ENCODE measurements around the gene PRKN. TPM values are rescaled to one million over a fixed set of nuclear protein-coding genes. Genes with fewer than 3 reads are reported as not detected.

The PRKN gene
- polyA plus RNA-seq, 1 donor: 4.6 TPM

DNA sequence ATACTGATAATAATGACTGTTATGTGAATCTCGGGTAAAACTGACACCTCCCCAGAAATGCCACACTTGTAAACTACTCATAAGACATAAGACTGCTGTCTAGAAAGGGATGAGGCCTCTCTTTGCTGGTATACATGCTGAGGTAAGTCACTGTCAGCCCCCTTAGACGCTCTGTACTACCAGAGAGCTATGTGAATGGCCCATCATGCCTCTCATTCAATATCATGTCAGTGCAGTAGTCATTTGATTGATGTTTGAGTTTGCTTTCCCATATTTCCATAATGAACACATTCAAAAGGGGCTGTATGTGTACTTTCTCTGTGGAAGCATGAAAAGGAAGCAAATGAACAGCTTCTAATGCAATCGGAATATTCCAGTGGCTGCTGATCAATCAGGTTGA, 1334.3 kb downstream of the PRKN start:
- DNase-seq (ENCODE audit: low read depth): no peak

DNA sequence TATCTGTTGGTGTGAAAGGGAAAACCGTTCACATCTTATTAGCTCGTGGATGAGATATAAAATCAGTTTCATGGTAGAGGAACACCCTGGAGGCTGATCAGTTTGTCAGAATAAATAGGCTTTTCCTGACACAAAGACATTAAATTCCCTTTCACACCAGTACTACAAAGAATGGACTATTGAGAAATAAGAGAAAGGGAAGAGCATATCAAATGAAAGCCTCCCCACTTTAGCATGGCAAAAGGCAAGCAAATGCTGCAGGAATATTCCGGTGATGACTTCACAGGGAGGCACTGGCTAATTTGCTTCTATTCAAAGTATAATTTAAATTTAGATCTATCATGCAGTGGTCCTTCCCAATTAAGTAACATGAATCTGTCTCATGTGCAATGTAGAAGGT, 1337.8 kb downstream of the PRKN start:
- no peak for DNase-seq (ENCODE audit: low read depth)

DNA sequence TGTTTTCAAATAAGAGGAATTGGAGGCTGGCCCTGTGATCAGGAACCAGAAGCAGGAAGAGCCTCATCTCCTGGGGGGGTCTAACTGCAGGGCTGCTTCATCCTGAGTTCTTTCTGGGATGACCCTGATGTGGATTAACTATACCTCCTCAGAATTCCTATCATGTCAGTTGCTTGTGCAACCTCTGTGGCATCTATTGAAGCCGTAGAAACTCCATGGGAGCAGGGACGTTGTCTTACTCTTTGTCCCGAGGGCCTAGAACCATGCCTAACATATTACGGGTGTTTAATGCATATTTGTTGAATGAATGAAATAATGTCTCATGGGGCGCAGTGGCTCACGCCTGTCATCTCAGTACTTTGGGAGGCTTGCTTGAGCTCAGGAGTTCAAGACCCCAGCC, 1343.6 kb downstream of the PRKN start:
- DNase-seq (ENCODE audit: low read depth): no peak

DNA sequence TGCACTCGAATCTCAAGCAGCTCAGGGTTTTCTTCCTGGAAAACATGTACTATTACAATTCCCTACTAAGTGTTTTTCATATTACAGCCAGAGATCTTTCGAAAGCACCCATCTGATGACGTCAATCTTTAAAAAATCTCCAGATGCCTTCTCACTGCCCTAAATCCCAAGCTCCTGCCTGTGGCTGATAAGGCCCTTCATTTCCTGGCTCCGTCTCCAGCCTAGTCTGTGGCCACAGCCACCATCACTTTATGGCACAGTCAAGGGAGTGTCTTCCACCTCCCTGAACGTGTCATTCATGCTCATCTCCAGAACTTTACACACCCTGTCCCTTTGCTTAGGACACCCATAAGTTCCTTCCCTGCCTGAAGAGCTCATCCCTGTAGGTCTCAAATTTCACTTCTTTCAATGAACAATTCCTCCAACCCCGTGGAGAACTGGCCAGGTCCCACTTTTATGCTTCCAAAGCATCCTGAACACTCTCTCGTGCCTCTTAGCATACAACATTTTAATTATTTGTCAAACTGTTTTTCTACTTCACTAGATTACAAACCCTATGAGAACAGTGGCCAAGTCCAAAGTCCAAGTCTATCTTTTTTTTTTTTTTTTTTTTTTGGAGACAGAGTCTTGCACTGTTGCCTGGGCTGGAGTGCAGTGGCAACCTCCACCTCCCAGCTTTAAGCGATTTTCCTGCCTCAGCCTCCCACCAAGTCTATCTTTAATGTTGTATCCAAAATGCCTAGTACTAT, 1347.6 kb downstream of the PRKN start:
- DNase-seq (ENCODE audit: low read depth): no peak

DNA sequence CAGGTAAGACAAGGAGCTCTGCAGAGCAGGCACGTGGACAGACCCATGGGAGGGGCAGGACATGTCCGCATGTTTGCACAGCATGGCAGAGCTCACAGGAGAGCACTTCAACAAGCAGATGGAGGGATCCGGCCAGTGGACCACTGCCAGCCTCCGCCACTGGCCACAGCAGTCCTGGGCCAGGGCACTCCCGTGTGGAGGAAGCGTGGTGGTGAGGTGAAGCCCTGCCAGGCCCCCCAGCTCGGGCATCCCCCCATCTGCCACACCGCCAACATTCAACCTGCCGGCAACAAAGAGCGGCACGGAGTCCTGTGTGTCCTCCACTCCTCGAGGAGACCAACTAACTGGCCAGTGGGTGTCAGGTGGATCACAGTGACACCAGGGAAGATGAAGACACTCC, 1349.5 kb downstream of the PRKN start:
- no peak for DNase-seq (ENCODE audit: low read depth)

DNA sequence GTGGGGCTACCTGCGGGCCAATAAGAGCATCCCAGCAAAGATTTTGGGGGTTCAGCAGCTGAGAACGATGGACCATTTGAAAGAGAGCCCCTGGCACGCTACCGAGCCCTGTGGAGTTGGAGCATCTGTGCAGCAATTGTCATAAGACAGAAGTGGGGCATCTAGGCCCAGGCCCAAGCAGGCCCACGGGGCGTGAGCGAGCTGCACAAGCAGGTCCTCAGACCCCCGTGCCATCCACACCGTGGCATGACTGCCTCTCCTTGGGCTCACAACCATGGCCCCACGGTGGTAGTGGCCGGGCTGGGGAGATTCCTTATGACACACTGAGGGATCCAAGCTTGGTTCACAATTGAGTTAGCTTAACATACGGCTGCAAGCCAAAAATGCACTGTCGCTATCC, 1350.5 kb downstream of the PRKN start:
- DNase-seq (ENCODE audit: low read depth): no peak

DNA sequence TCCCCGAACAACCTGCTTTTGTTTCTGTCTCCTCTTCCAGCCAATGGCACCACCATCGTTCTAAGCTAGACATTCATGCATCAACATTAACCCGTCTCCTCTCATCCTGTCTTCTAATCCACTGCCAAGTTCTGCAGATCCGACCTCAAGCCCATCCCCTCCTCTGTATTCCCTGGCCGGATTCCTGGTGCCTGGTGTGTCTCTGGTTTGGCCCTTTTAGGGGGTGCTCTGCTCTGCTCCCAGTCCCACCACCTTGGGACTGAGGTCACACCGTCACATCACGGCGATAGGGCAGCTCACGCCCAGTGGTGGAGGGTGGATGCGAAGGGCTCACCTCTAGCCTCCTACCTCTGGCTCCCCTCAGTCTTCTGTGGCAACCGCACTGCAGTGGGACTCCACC, 1351.2 kb downstream of the PRKN start:
- DNase-seq (ENCODE audit: low read depth): no peak

DNA sequence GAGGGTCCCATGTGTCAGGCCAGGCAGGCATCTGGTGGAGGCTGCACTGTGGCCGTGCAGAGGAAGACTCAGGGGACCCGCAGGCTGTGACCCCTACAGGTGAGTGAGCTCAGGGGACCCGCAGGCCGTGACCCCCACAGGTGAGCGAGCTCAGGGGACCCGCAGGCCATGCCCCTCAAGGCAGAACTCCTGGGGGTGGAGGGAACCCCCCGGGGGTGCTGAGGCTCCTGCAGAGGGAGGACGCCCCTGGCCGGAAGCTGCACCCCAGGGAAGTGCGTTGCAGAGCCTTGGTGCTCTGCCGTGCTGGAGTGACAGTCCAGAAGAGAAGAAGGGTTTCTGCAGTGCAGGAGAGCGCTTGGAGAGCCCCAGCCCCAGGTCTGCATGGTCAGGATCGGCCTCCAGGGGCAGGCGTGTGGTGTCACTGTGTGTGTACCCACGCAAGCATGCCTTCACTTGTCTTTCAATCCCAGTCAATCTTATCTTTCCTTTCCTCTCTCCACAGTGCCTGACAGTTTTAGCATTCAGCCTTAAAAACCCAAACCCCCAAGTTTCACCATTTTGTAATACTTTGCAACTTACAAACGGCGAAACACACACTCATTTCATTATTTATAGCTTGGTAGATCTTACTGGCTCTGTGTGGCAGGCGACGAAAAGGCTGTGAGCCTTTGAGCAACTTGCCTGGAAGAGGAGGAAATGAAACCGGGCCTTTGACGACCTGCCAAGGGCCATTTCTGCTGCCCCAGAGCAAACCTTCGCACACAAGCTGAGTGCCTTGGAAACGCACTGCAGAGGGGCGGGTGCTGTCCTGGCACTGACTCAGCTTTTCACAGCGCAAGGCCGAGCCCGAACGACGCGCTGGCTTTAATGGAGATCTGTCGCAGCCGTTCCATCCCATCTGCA, 1352.3 kb downstream of the PRKN start:
- peak; percentile 31 for DNase-seq (ENCODE audit: low read depth)

DNA sequence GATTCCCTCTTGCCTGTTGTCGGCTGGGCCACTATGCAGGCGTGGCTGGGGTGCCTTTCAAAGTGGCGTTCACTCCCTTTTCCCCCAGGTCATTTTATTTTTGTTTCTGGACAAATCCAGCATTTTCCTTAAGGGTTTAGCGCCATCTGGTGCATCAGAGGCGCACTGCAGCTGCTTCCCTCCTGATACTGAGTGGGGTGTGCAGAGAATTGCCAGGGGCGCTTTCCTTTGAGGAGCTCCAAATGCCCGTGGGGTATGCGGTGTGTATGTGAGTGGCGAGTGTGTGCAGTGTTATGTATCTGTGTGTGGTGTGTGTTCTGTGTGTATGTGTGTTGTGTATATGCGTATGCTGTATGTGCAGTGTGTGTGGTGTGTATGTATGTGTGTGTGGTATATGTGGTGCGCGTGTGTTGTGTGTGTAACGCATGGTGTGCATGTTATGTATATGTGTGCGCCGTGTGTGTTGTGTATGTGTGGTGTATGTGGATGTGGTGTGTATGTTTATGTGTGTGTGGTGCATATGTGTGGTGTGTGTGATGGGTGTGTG, 1353.6 kb downstream of the PRKN start:
- peak; percentile 16 for DNase-seq (ENCODE audit: low read depth)

DNA sequence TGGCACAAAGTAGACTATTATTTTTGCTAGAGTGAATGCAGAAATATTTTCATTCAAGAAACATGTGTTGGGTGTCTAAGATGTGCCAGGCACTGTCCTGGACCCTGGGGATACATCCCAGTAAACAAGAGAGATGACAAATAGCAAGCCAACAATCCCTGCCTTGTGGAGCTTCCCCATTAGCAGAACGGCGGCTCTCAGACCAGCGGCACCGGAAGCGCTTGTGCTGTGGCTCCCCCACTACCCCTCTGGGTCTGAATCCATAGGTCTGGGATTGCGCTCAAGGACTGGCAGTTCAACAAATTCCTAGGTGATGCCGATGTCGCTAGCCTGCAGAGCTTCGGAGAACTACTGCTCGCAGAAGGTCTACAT, 1355.2 kb downstream of the PRKN start:
- no peak for DNase-seq (ENCODE audit: low read depth)

DNA sequence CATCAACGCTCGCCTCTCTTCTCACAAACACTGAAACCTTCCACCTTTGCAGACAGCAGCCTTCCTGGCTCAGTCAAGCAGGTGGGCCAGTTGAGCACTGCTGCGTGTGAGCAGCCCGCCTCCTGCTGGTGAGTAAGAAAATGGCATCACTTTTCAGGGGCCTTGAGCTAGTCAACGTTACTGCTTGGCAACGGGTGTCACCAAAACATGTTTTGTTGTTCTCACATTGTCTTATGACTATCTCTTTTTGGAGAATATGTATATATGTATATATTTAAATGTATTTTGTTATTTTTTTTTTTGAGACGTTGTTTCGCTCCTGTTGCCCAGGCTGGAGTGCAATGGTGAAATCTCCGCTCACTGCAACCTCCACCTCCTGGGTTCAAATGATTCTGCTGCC, 1356.7 kb downstream of the PRKN start:
- no peak for DNase-seq (ENCODE audit: low read depth)

DNA sequence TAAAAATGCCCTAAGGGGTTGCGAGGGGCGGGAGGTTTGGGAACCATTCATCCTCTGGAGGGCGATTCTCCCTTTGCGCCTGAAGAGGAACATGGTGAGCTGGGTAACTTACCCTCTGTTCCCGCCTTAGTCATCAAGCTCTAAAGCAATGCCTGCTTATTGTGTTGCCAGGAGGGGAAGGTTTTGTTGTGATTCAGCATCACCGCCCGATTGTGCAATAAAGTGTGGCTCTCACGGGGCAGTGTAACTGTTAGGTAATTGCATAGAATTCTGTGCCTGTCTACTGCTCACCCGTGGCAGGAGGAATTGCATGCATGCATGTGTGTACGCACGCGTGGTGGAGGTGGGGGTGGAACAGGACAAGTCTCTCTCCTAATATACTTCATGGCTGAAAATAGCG, 1358.2 kb downstream of the PRKN start:
- no peak for DNase-seq (ENCODE audit: low read depth)

DNA sequence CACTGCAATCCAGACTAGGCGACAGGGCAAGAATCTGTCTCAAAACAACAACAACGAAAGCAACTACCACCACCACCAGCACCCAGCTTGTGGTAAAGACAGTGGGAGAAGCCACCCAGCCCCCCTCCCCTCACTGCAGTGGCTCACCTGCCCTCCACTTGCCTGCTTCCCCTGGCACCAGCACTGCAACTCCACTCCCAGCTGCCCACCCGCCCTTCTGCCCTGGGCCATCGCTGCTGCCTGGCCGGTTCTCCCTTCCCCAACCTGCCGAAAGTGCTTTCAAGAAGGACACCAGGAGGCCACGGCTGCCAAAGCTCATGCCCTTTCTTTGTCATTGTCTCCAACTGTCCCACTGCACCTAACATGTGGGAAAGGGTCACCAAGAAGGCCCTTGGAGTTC, 1359.1 kb downstream of the PRKN start:
- DNase-seq (ENCODE audit: low read depth): no peak

DNA sequence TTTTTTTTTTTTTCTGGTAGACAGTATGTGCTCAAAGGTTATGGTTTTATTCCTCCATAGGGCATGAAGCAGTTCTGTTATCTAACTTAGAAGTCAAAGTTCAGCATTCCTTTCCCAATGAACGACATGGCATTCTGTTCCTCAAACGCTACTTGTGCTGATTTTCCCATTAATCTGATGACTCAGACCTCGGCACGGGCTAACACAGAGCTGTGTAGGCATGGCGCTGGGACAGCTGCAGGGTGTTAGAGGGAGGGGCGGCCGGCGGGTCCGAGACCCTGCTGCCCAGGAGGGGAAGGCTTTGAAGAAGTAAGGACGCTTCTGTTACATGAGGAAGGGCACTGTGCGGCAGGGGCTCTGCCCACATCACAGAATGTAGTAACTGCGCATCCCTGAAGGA, 1360.1 kb downstream of the PRKN start:
- no peak for DNase-seq (ENCODE audit: low read depth)

DNA sequence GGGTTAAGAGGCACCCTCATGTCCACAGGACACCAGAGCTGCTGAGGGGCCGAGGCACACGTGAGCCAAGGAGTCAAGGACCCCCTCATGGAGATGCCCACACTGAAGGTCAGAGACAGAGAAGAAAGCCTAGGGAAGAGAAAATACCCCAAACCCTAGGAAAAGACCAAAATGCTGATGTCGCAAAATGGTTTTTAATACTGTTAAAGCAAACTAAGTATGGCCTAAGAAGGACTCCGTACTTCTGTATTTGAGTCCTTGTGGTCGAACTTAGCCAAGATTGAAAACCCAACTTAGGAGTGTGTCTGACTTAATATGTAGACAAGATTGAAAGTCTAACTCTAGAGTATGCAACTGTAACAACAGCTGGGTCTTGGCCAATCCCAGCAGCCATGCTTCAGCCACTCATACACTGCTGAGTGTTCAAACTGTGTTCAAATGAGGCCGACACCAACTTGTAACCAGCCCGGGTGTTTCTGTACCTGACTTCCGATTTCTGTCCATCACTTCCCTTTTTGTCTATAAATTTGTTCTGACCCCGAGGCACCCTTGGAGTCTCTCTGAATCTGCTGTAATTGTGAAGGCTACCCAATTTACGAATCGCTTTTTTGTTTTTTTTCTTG, 1361.2 kb downstream of the PRKN start:
- DNase-seq (ENCODE audit: low read depth): no peak

DNA sequence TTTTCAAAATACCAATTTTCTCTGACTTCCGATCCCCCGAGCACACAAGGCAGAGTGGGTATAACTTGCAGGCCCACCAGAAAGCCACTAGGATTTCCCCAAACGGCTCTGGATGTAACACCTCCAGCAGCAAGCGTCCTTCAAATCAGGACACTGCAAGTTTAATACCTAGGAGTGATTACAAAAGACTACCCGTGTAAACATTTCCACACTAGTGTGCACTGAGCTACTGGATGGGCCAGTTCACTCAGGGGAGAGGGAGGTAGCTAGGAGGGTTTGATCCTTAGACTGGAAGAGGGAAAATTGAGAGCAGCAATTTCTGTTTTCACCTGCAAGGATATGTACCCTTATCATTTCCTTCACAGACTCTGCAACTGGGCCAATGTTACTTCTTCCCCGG, 1361.9 kb downstream of the PRKN start:
- no peak for DNase-seq (ENCODE audit: low read depth)

DNA sequence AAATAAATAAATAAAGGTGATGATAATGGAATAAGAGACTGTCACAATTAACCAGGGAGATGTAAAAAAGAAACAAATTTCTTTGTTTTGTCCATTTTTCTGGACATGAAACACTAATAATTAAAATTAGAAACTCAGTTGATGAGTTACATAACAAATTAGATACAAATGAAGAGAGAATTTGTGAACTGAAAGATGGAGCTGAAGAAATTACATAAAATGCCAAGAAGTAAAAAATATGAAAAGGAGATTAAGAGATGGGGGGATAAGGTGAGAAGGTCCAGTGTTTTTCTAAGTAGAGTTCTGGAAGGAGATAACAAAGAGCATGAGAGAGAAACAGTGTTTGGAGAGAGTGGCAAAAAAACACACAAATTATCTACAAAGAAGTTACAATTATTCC, 1364.3 kb downstream of the PRKN start:
- DNase-seq (ENCODE audit: low read depth): no peak

DNA sequence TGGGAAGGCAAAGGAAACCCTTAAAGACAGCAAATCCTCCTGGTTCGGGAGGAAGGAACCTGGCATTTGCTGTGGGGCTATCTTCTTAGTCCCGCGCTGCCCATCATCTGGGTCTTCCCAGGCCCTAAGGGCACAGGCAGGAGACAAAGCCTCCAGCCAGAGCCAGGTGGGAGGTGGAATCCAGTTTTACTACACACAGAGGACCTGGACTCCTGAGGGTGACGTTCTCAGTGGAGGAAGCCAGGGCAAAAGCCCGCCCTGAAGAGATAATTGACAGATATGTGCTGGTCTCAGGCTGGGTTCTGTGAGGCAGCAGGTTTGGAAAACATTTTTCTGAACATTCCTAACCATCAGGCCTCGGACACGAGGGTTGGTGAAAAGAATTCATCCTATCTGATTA, 1365.3 kb downstream of the PRKN start:
- no peak for DNase-seq (ENCODE audit: low read depth)

DNA sequence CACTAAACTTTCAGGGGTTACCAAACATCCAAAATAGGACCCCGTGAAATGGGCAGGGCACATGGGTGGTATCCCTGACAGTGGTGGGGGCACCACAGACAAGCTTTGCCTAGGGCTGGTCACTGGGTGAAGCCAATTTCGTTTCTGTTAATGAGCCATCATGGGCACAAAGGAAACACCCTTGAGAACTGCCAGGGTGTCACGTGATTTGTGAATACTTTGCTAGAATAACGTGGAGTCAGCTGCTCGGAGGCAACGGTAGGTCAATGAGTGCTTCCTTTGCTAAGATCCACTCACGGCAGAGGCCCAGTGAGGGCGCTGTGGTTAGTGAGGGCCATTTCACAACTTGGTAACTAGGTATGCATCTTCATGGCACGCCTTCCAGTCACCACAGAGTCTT, 1366.0 kb downstream of the PRKN start:
- DNase-seq (ENCODE audit: low read depth): no peak

DNA sequence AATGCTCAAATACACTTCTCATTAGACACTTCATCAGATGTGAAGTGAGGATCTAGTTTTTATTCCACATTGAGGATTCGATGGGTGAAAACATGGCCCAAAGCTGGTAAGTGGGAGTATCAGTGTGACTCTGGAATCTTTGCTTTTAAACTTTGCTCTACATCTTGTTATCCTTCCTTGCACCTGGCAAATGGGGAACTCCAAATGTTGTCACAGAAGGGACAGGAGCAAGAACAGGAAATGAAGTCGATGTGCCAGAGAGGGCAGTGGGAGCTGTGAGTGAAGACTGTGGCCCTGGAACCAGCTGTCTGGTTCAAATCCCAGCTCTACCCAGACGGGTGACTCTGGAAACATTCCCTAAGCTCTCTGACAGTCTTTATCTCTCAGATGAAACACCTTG, 1367.0 kb downstream of the PRKN start:
- DNase-seq (ENCODE audit: low read depth): no peak

DNA sequence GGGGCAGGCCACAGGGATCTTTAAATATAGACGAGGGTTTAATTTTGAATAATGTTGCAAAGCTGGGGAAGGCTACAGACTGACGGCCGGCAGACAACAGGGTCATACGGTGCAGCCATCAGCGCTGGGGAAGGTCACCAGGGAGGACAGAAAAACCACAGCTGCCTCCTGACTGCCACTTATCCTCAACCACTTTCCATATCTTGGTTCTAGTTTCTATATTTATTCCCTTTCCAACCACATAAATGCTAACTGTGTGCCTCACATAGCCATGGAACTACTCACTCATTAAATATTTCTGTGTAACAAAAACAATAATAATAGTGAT, 1368.0 kb downstream of the PRKN start:
- no peak for DNase-seq (ENCODE audit: low read depth)

DNA sequence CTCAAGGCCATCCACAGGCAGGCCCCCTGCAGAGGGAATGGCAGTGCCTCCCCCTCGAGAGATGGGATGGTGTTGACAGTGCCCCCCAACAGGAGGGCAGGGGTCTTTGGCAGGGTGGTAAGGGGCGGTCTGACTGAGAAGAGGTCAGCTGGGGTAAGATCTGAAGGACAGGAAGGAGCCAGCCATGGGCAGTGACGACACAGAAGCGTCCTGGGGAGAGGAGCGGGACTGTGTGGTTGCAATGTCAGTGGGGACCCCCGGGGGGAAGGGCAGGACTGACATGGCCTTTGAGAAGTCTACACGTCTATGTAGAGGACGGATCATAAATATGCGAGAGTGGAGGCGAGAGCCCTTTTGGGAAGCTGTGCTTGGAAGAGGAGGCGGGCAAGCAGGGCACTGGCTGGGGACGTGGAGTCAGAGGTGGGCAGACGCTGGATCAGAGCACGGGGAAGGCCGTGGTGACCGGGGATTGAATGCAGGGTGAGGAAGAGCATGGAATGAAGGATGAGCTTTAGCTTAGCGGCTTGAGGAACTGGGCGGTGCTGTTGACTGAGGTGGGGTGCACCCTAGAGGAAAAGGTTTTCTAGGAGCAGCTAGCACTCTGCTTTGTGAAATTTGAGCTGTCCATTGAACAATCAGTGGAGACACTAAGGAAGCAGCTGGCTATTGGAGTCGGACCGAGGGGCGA, 1371.3 kb downstream of the PRKN start:
- no peak for DNase-seq (ENCODE audit: low read depth)
